Measurements from ENCODE around the gene KIF12.

Gene KIF12

GRCh38 chr9:114072184-114073140 is 26.6 kb downstream of the KIF12 start:
- no peak for DNase-seq (ENCODE audit: low read depth, low spot score)
- H3K27ac ChIP-seq, result no peak overlapping the region

- H3K27ac ChIP-seq, result no peak overlapping the region
- no peak for DNase-seq (ENCODE audit: low read depth, low spot score)
Observed at GRCh38 chr9:114071197-114071795, 27.8 kb downstream of the KIF12 start.

GRCh38 chr9:114070188-114071103 is 28.6 kb downstream of the KIF12 start:
- H3K27ac ChIP-seq, result no peak overlapping the region
- DNase-seq (ENCODE audit: low read depth, low spot score), result no peak

GRCh38 chr9:114069476-114070187 is 29.5 kb downstream of the KIF12 start:
- no peak overlapping the region for H3K27ac ChIP-seq
- DNase-seq (ENCODE audit: low read depth, low spot score), result no peak

- no peak overlapping the region for H3K27ac ChIP-seq
- DNase-seq (ENCODE audit: low read depth, low spot score), result no peak
Observed at GRCh38 chr9:114065304-114065703, 33.8 kb downstream of the KIF12 start.

GRCh38 chr9:114061830-114062474 is 37.1 kb downstream of the KIF12 start:
- H3K27ac ChIP-seq, result no peak overlapping the region
- DNase-seq (ENCODE audit: low read depth, low spot score), result no peak

GRCh38 chr9:114061292-114061691 is 37.8 kb downstream of the KIF12 start:
- no peak for DNase-seq (ENCODE audit: low read depth, low spot score)
- no peak overlapping the region for H3K27ac ChIP-seq

- no peak for DNase-seq (ENCODE audit: low read depth, low spot score)
- H3K27ac ChIP-seq, result no peak overlapping the region
Observed at GRCh38 chr9:114060711-114061110, 38.4 kb downstream of the KIF12 start.

- no peak for DNase-seq (ENCODE audit: low read depth, low spot score)
- no peak overlapping the region for H3K27ac ChIP-seq
Observed at GRCh38 chr9:114060070-114060469, 39.0 kb downstream of the KIF12 start.

GRCh38 chr9:114059047-114059803 is 39.9 kb downstream of the KIF12 start:
- no peak overlapping the region for H3K27ac ChIP-seq
- DNase-seq (ENCODE audit: low read depth, low spot score), result no peak

- DNase-seq (ENCODE audit: low read depth, low spot score), result no peak
- no peak overlapping the region for H3K27ac ChIP-seq
Observed at GRCh38 chr9:114058688-114059046, 40.4 kb downstream of the KIF12 start.

- H3K27ac ChIP-seq, result no peak overlapping the region
- no peak for DNase-seq (ENCODE audit: low read depth, low spot score)
Observed at GRCh38 chr9:114057161-114057885, 41.8 kb downstream of the KIF12 start.

- H3K27ac ChIP-seq, result no peak overlapping the region
- DNase-seq (ENCODE audit: low read depth, low spot score), result no peak
Observed at GRCh38 chr9:114056527-114056926, 42.6 kb downstream of the KIF12 start.

GRCh38 chr9:114055894-114056293 is 43.2 kb downstream of the KIF12 start:
- no peak for DNase-seq (ENCODE audit: low read depth, low spot score)
- no peak overlapping the region for H3K27ac ChIP-seq

GRCh38 chr9:114055061-114055460 is 44.0 kb downstream of the KIF12 start:
- DNase-seq (ENCODE audit: low read depth, low spot score), result no peak
- no peak overlapping the region for H3K27ac ChIP-seq

GRCh38 chr9:114054191-114054690 is 44.9 kb downstream of the KIF12 start:
- DNase-seq (ENCODE audit: low read depth, low spot score), result no peak
- no peak overlapping the region for H3K27ac ChIP-seq

GRCh38 chr9:114053246-114054005 is 45.7 kb downstream of the KIF12 start:
- no peak for DNase-seq (ENCODE audit: low read depth, low spot score)

More at GRCh38 chr9:114053246-114054005, 45.7 kb downstream of the KIF12 start:
- H3K27ac ChIP-seq, result no peak overlapping the region
